SU-DHL-6 (cell line): Measurements from ENCODE around the gene OGDH.

ENCODE experiments used
- H2AFZ ChIP-seq: fragments of 200-600 bp; sonication (generic); 2 replicates; pipeline ENCODE4 v1.6.1; 2014; ENCODE audit warnings: low read depth, mild to moderate bottlenecking, moderate library complexity, mixed read lengths, antibody characterized with exemption, low read length; ENCODE audit not compliant: severe bottlenecking
- H3F3A ChIP-seq: fragments of 200-600 bp; shearing (Covaris generic); 2 replicates; pipeline ENCODE4 v1.6.0; 2016; ENCODE audit warnings: antibody characterized with exemption, mild to moderate bottlenecking; ENCODE audit not compliant: insufficient read depth
- H3K27ac ChIP-seq: fragments of 200-600 bp; sonication (generic); 2 replicates; pipeline ENCODE4 v1.5.1; 2016; ENCODE audit warnings: low read depth, mild to moderate bottlenecking, low read length, moderate library complexity, mixed read lengths
- H3K27me3 ChIP-seq: fragments of 200-600 bp; sonication (generic), shearing (Covaris generic); 2 replicates; pipeline ENCODE4 v1.6.0; 2014; ENCODE audit warnings: mild to moderate bottlenecking, low read length
- H3K36me3 ChIP-seq: fragments of 200-600 bp; sonication (generic); 2 replicates; pipeline ENCODE4 v1.6.1; 2014; ENCODE audit warnings: mild to moderate bottlenecking, low read length, mixed read lengths
- H3K4me2 ChIP-seq: fragments of 300-600, 200-600 bp; shearing (Covaris generic), sonication (generic); 2 replicates; pipeline ENCODE4 v1.6.0; 2014; ENCODE audit warnings: low read length, low read depth, mild to moderate bottlenecking; ENCODE audit not compliant: poor library complexity, severe bottlenecking
- H3K4me3 ChIP-seq: fragments of 200-600 bp; sonication (generic); 2 replicates; pipeline ENCODE4 v1.5.1; 2014; ENCODE audit warnings: antibody characterized with exemption, low read length, mild to moderate bottlenecking, mixed read lengths; ENCODE audit not compliant: insufficient read depth, poor library complexity, severe bottlenecking
- H3K79me2 ChIP-seq: fragments of 200-600 bp; sonication (generic); 2 replicates; pipeline ENCODE4 v1.6.1; 2014; ENCODE audit warnings: mild to moderate bottlenecking, low read length, moderate library complexity; ENCODE audit not compliant: insufficient read depth
- H3K9ac ChIP-seq: fragments of 200-600 bp; sonication (generic); 2 replicates; pipeline ENCODE4 v1.7.0; 2014; ENCODE audit warnings: mild to moderate bottlenecking, low read length
- H3K9me2 ChIP-seq: fragments of 200-600 bp; sonication (generic); replicated peaks from 2 replicates; pipeline ENCODE4 v1.6.1; 2014; ENCODE audit warnings: low read length; ENCODE audit not compliant: insufficient read depth
- H3K9me3 ChIP-seq: fragments of 200-600 bp; sonication (generic); 2 replicates; pipeline ENCODE4 v1.6.1; 2014; ENCODE audit warnings: low read length, mixed read lengths; ENCODE audit not compliant: insufficient read depth
- H4K20me1 ChIP-seq: fragments of 200-600 bp; sonication (generic); 2 replicates; pipeline ENCODE4 v1.6.1; 2014; ENCODE audit warnings: low read depth, mild to moderate bottlenecking, antibody characterized with exemption, low read length, moderate library complexity, mixed read lengths
- EZH2phosphoT487 ChIP-seq: fragments of 200-600 bp; sonication (generic), shearing (Covaris generic); conservative IDR thresholded peaks from 2 replicates; pipeline ENCODE4 v1.6.1; 2018; ENCODE audit warnings: mild to moderate bottlenecking, antibody characterized with exemption, low read length, moderate library complexity, mixed read lengths
- TF ChIP-seq, protein P1 (sequence below): fragments of 200-600 bp; sonication (generic); IDR thresholded peaks from one replicate; pipeline ENCODE4 v1.5.1; 2017; ENCODE audit warnings: antibody characterized with exemption, mild to moderate bottlenecking, low read length, moderate library complexity; ENCODE audit not compliant: insufficient read depth, poor library complexity, severe bottlenecking

Gene OGDH

GRCh38 chr7:44609829-44610228, 3.4 kb downstream of the OGDH start:
- Histone ChIP-seq H3F3A (no peaks in the 10 kb centered on the region), H3K4me2 (no peak overlapping the region), H3K36me3 (no peaks in the 10 kb centered on the region), H4K20me1 (peaks cover 7% of the 10 kb centered on the region; the same call in 1 of the 2 replicates), H3K4me3 (no peak overlapping the region), H3K9me2 (no peaks in the 10 kb centered on the region), H3K9me3 (no peaks in the 10 kb centered on the region), H3K9ac (no peak overlapping the region), H2AFZ (no peak overlapping the region), H3K27me3 (no peaks in the 10 kb centered on the region), H3K79me2 (peaks cover 79% of the 10 kb centered on the region), H3K27ac (no peak overlapping the region)
- TF ChIP-seq, protein P1, sequence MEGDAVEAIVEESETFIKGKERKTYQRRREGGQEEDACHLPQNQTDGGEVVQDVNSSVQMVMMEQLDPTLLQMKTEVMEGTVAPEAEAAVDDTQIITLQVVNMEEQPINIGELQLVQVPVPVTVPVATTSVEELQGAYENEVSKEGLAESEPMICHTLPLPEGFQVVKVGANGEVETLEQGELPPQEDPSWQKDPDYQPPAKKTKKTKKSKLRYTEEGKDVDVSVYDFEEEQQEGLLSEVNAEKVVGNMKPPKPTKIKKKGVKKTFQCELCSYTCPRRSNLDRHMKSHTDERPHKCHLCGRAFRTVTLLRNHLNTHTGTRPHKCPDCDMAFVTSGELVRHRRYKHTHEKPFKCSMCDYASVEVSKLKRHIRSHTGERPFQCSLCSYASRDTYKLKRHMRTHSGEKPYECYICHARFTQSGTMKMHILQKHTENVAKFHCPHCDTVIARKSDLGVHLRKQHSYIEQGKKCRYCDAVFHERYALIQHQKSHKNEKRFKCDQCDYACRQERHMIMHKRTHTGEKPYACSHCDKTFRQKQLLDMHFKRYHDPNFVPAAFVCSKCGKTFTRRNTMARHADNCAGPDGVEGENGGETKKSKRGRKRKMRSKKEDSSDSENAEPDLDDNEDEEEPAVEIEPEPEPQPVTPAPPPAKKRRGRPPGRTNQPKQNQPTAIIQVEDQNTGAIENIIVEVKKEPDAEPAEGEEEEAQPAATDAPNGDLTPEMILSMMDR: no peak
- TF ChIP-seq EZH2phosphoT487: no peak

DNA sequence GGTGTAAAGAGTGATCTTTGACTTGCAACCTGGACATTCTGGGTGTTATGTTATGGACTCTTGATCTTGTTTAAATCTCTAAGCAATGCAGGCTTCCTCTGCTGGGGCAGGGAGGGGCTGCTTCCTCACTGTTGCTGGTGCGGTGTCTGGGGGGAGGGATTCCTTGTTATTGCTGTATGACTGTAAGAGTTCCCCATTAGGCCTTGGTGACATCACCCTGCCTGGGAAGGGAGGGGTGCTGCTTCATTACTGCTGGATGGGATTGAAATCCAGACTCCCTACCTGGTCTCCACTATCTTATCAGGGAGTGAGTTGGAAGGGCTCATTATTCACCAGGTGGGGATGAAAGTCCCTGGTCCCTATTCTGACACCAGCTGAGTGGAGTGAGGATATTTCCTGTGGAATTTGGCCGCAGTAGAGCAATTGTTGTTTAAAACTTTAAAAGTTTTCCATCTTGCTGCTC, 8.8 kb downstream of the OGDH start:
- Histone ChIP-seq H3K4me2 (no peak overlapping the region), H3K27ac (no peak overlapping the region)
- TF ChIP-seq EZH2phosphoT487: no peak
- TF ChIP-seq, protein P1: no peak

GRCh38 chr7:44615793-44616192, 9.4 kb downstream of the OGDH start:
- no peak overlapping the region for H3K27ac ChIP-seq
- H3K79me2 ChIP-seq: peaks cover 97% of the 10 kb centered on the region
- peaks cover 14% of the 10 kb centered on the region; the same call in 1 of the 2 replicates for H4K20me1 ChIP-seq
- no peak for TF ChIP-seq EZH2phosphoT487
- TF ChIP-seq, protein P1: no peak
- H3K9me3 ChIP-seq: no peaks in the 10 kb centered on the region
- H3K9me2 ChIP-seq: no peaks in the 10 kb centered on the region
- H3F3A ChIP-seq: no peaks in the 10 kb centered on the region
- H3K9ac ChIP-seq: no peak overlapping the region
- no peaks in the 10 kb centered on the region for H3K27me3 ChIP-seq
- H2AFZ ChIP-seq: no peak overlapping the region
- H3K36me3 ChIP-seq: no peaks in the 10 kb centered on the region
- H3K4me2 ChIP-seq: no peak overlapping the region
- no peak overlapping the region for H3K4me3 ChIP-seq

More for the DNA sequence above, 8.8 kb downstream of the OGDH start:
- no peak overlapping the region for H2AFZ ChIP-seq
- H3K36me3 ChIP-seq: no peaks in the 10 kb centered on the region
- no peaks in the 10 kb centered on the region for H3K9me3 ChIP-seq
- no peak overlapping the region for H3K9ac ChIP-seq
- H4K20me1 ChIP-seq: peaks cover 9% of the 10 kb centered on the region; the same call in 1 of the 2 replicates
- no peak overlapping the region for H3K4me3 ChIP-seq
- H3K27me3 ChIP-seq: no peaks in the 10 kb centered on the region
- peaks cover 97% of the 10 kb centered on the region for H3K79me2 ChIP-seq
- no peaks in the 10 kb centered on the region for H3K9me2 ChIP-seq
- H3F3A ChIP-seq: no peaks in the 10 kb centered on the region
